GM18502 (cell line): Measurements from ENCODE around the gene CAMK2A.

ENCODE experiments used
- ATAC-seq: cut with Tn5 transposase; IDR thresholded peaks from one replicate; pipeline ENCODE4 v1.9.1; 2021; ENCODE audit warnings: mild to moderate bottlenecking; ENCODE audit not compliant: unreplicated experiment, poor library complexity

Gene CAMK2A

DNA sequence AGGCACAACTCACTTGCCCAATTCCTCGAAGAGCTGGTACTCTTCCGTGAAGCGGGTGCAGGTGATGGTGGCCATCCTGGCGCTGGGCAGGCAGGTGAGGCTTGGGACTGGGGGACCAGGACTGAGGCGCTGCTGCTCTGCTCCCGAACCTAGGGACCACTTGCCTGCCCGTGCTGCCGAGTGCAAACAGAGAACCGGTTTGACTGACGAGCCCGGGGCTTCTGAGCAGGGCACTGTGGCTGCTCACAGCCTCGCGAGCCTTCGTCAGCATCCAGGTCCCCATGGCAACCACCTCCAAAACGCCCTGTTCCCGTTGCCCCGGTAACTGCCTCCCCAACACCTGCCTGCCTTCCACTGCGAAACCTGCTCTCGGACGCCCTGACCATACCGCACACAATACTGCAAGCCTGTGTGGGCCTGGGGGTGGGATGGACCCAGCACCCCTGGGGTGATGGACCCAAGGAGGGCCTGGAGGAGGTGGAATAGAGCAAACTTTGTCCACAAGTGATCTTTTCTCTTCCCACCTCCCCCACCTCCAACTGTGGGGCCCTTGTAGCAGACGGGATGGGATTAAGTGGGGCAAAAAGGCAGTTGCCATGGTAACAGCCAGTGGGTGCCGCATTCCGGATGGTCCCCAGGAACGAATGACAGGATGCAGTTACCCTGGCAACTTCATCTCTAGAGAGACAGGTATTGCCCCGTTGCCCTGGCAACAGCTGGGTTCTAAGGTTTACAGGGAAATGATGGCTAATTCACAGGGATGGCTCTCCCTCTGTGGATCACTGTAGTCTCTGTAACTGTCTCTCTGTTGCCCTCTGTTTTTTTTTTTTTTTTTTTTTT lies at the start of gene CAMK2A:
Gene CAMK2A, minus strand, starts transcription at position 223 of the 840 bp plus-strand sequence. Its CDS starts 148 bp downstream, at position 75.
- no peak for ATAC-seq

GRCh38 chr5:150339165-150339564 lies 49.6 kb upstream of the CAMK2A start:
- ATAC-seq = no peak

- no peak for ATAC-seq
Observed at GRCh38 chr5:150338546-150338945, 49.0 kb upstream of the CAMK2A start.

GRCh38 chr5:150335778-150336177 lies 46.2 kb upstream of the CAMK2A start:
- no peak for ATAC-seq

- no peak for ATAC-seq
Observed at GRCh38 chr5:150333400-150333799, 43.8 kb upstream of the CAMK2A start.

- ATAC-seq = no peak
Observed at GRCh38 chr5:150329881-150330876, 40.6 kb upstream of the CAMK2A start.

DNA sequence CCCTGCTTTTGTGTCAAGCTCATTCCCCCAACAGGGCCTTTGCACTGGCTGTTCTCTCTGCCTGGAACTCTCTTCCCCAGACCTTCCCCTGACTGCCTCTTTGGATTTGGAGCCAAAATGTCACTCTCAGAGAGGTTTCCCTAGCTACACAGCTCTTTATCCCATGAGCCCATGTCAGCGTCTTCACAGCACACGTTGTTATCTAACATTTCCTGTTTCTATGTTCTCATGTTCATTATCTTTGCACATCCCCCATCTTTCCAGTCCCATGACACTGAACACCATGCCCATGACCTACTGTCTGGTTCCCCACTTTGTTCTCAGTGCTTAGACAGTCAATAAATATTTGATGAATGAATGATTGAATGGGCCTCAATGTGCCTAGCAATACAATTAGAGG lies 39.5 kb upstream of the CAMK2A start:
- no peak for ATAC-seq

GRCh38 chr5:150328515-150328914 lies 38.9 kb upstream of the CAMK2A start:
- ATAC-seq = no peak

DNA sequence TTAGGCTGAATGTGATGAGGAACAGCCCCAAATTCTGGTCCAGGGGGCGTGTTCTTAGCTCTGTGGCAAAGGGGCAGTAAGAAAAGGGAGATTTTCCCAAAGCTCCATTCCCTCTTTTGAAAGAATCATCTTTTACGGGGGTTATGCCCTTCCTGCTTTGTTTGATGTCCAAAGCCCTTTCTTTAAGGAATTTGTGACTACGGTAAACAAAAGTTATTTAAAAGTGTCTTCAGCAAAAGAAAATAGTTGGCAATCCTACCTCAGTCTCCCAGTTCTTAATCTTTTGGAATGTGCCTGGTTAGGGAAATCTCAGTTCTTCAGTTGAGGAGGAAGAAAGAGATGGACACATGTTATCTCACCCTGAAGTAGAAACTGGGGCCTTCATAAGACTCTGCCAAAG lies 37.6 kb upstream of the CAMK2A start:
- ATAC-seq = no peak

DNA sequence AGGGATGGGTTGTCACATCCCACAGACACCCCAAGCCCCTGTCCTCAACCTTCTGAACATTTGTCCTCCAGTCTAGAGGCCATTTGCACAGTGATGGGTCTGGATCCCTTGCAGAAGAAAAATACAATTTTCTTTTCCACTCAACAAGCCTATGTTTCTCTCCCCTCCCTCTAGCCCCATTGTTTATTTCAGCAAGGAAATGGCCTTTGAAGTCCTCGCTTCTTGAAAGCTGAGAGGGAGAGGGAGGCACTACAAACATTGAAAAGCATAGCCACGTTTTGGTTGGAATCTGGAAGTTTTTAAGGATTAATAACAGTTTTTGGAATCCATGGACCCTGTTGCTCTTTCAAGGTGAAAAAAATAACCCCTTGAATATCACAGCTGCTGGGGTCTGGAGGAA lies 37.1 kb upstream of the CAMK2A start:
- ATAC-seq = no peak

DNA sequence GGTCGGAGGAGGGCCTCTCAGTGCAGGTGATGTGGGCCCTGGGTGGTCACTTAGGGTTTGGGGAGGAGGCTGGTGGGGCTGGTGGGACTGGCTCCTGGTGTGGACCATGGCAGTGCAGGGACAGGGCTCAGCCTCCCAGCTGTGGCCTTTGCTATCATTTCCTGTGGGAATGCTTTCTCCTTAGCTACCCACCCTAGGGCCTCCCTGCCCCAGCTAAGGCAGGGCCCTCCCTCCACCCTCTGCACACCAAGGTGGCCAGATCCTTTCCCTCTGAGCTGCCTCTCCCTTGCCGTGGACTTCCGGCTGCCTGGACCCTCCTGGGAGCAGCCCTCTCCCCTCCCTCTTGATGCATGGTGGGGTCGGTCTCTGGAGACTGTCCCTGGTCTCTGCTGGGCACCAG lies 35.9 kb upstream of the CAMK2A start:
- no peak for ATAC-seq

DNA sequence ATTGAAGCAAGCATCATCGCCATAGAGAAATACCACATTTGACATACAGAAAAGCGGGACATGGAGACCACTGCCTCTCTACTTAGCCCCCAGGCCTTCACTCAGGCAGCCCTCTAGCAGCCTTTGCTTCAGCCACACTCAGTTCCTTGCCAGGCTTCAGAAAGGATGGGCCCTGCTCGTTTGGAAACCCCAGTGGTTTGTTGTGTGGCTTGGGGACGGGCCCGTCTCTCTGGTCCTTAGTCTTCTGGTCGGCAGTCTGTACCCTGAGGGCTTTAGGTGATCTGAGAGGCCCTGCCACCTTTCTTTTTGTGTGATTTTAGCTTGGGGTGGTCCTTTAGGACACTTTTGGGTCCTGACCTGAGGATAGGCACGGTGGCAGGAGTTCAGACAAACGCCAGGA lies 34.2 kb upstream of the CAMK2A start:
- no peak for ATAC-seq

GRCh38 chr5:150323092-150323491 lies 33.5 kb upstream of the CAMK2A start:
- no peak for ATAC-seq

- no peak for ATAC-seq
Observed at GRCh38 chr5:150322202-150322601, 32.6 kb upstream of the CAMK2A start.

GRCh38 chr5:150321784-150322183 lies 32.2 kb upstream of the CAMK2A start:
- no peak for ATAC-seq

- no peak for ATAC-seq
Observed at GRCh38 chr5:150321211-150321610, 31.6 kb upstream of the CAMK2A start.

DNA sequence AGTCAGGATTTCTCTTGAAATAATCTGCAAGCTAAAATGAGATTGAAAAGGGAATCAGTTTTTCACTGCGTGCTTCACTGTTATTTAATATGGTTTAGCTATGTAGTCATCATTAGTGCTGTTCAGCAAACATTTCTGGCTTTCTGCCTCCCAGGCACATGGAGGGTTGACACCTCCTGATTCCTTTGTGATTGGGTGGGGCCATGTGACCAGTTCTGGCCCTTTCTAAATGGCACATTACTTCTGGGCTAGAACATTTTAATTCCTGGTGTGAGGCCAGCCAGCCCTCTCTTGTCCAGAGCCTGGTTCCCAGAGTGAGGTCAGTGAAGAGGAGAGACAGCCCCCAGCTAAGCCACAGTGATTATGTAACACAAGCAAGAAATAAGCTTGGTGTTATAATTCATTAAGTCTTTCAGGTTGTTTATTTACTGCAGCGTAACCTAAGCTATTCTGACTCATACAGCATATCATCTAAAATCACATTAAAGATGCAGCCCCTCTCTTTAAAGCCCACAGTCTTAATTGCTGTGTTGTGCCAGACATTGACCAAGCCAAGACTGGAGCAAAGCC lies 30.6 kb upstream of the CAMK2A start:
- ATAC-seq = no peak

DNA sequence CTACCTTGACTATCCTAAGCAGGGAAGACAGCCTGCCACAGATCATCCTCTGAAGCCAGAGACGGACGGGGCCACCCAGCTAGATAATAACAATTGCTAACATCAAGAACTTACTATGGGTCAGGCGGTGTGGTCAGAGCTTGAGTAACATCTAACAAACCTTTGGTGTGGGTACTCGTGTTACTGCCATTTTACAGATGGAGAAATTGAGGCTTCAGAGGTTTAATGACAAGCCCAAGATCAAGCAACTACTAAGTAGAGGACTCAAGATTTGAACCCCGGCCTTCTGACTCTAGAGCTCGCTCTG lies 29.9 kb upstream of the CAMK2A start:
- ATAC-seq = no peak

GRCh38 chr5:150318613-150319483 lies 29.3 kb upstream of the CAMK2A start:
- no peak for ATAC-seq
